Sigmoid colon (tissue), 7 donors: ENCODE results near the gene ENTPD2. TPM values are rescaled to one million over a fixed set of nuclear protein-coding genes. Genes with fewer than 3 reads are reported as not detected.

ENCODE experiments used
- DNase-seq: peaks from one replicate; pipeline ENCODE4 v3.0.0-alpha.2; 2019
- H3K27ac ChIP-seq, 4 donors: fragments of 200-600 bp; sonication (generic); one replicate each; pipeline ENCODE4 v1.5.1; 2016 to 2019; ENCODE audit warnings: mild to moderate bottlenecking in 1 of 4
- H3K27me3 ChIP-seq, 3 donors: fragments of 200-600 bp; sonication (generic); one replicate each; pipeline ENCODE4 v1.5.1; 2019; ENCODE audit warnings: mild to moderate bottlenecking in 1 of 3
- H3K36me3 ChIP-seq, 4 donors: fragments of 200-600 bp; sonication (generic); one replicate each; pipeline ENCODE4 v1.5.1; 2016 to 2019
- H3K4me1 ChIP-seq, 4 donors: fragments of 200-600 bp; sonication (generic); one replicate each; pipeline ENCODE4 v1.5.1; 2017 to 2019
- H3K4me3 ChIP-seq, 4 donors: fragments of 200-600 bp; sonication (generic); one replicate each; pipeline ENCODE4 v1.5.1; 2017 to 2019; ENCODE audit warnings: mild to moderate bottlenecking in 2 of 4, moderate library complexity in 1 of 4
- H3K9me3 ChIP-seq, 4 donors: fragments of 200-600 bp in 3 of 4; sonication (generic) in 3 of 4; one replicate each; pipeline versions ENCODE4 v1.5.1 to v1.6.1; 2013 to 2019
- CTCF ChIP-seq, 4 experiments: fragments of 450-650 bp in 3 of 4; fragments of 200-600 bp in 1 of 4; IDR thresholded peaks; one replicate each; pipeline ENCODE4 v1.5.1; 2016 to 2019; ENCODE audit warnings: antibody characterized with exemption in 4 of 4, mild to moderate bottlenecking in 3 of 4, moderate library complexity in 2 of 4
- EP300 ChIP-seq, 4 donors: sonication (generic); formaldehyde crosslinking; IDR thresholded peaks; one replicate each; pipeline ENCODE4 v1.6.1; 2017; ENCODE audit warnings: antibody characterized with exemption in 4 of 4
- POLR2A ChIP-seq, 2 donors: fragments of 450-650 bp; IDR thresholded peaks; one replicate each; pipeline ENCODE4 v1.6.1; 2016; ENCODE audit warnings: antibody characterized with exemption in 2 of 2, mild to moderate bottlenecking in 2 of 2, moderate library complexity in 2 of 2
- POLR2AphosphoS5 ChIP-seq, 4 donors: sonication (generic); formaldehyde crosslinking; IDR thresholded peaks; one replicate each; pipeline ENCODE4 v1.6.1; 2017; ENCODE audit warnings: antibody characterized with exemption in 4 of 4
- WGBS, 2 donors: extraction: QIAGEN DNeasy Blood & Tissue Kit; methylation state at CpG; one replicate each; pipeline ENCODE4 v1.1.7; 2013; 5-methylcytosine and 5-hydroxymethylcytosine counted together
- intact Hi-C: fragments of 100-400 bp; cut with DNase I; formaldehyde crosslinking; loops from one replicate; pipeline ENCODE4 v1.15.1; 2023
- polyA plus RNA-seq, 3 donors: library from polyadenylated mRNA; stranded (reverse); fragments of 200-250 nt; gene quantifications; one replicate each; pipeline ENCODE4 v1.2.3, GENCODE V29; 2013
- total RNA-seq, 4 donors: library from RNA; depleted of rRNA; stranded (reverse); fragments of >200 nt; gene quantifications; one replicate each; pipeline ENCODE4 v1.1.0, GENCODE V29; 2016
- donor health status: healthy with polysubstance abuse.
- donor health status: Bipolar disorder and iron deficiency.
- donor health status: healthy.

Gene ENTPD2
- total and polyA plus RNA-seq, 7 donors: 0.92 to 6.4 (median 2.2) TPM; not detected in 1

- Histone ChIP-seq H3K36me3 (peaks cover 0 to 26% (median 16%) of the 10 kb centered on the region in 4 donors), H3K27me3 (no peaks in the 10 kb centered on the region), H3K4me3 (no peak overlapping the region), H3K4me1 (peaks cover 0 to 22% (median 19%) of the 10 kb centered on the region in 4 donors), H3K9me3 (no peaks in the 10 kb centered on the region), H3K27ac (peak overlapping the region in 2 of 4 donors; percentile 14)
- 87 to 89% methylated on average over 23 of the region's 23 CpGs for WGBS, 2 donors
- no peak for DNase-seq
- TF ChIP-seq POLR2A (IDR thresholded peaks at IDR 0.05): no peak
- no peak for TF ChIP-seq CTCF (IDR thresholded peaks at IDR 0.05)
- TF ChIP-seq POLR2AphosphoS5 (IDR thresholded peaks at IDR 0.05): no peak
- no peak for TF ChIP-seq EP300 (IDR thresholded peaks at IDR 0.05)
- intact Hi-C loops: no loop called here
Observed at GRCh38 chr9:137040568-137040967, 13.3 kb downstream of the ENTPD2 start.

- Histone ChIP-seq H3K27me3 (peaks cover 0 to 3% (median 0%) of the 10 kb centered on the region in 3 donors), H3K36me3 (peaks cover 0 to 26% (median 16%) of the 10 kb centered on the region in 4 donors), H3K4me3 (no peak overlapping the region), H3K27ac (no peak overlapping the region), H3K9me3 (no peaks in the 10 kb centered on the region), H3K4me1 (peaks cover 0 to 23% (median 19%) of the 10 kb centered on the region in 4 donors)
- intact Hi-C loops: loop anchor here (10.0 kb wide), 1 partner anchor 195 kb away; the partner anchor contains the start of genes AJM1 and PHPT1
- no peak for DNase-seq
- no peak for TF ChIP-seq POLR2A (IDR thresholded peaks at IDR 0.05)
- no peak for TF ChIP-seq EP300 (IDR thresholded peaks at IDR 0.05)
- TF ChIP-seq POLR2AphosphoS5 (IDR thresholded peaks at IDR 0.05): no peak
- TF ChIP-seq CTCF (IDR thresholded peaks at IDR 0.05): no peak
- 90 to 92% methylated on average over 32 of the region's 32 CpGs for WGBS, 2 donors
Observed at GRCh38 chr9:137039611-137040366, 14.1 kb downstream of the ENTPD2 start.

GRCh38 chr9:137038916-137039315, 14.9 kb downstream of the ENTPD2 start:
- Histone ChIP-seq H3K27me3 (peaks cover 0 to 9% (median 0%) of the 10 kb centered on the region in 3 donors), H3K4me3 (no peak overlapping the region), H3K27ac (no peak overlapping the region), H3K4me1 (peaks cover 0 to 14% (median 12%) of the 10 kb centered on the region in 4 donors), H3K9me3 (no peaks in the 10 kb centered on the region), H3K36me3 (peaks cover 0 to 26% (median 16%) of the 10 kb centered on the region in 4 donors)
- intact Hi-C loops: loop anchor here (10.0 kb wide), 1 partner anchor 194 kb away; the partner anchor contains the start of genes AJM1 and PHPT1
- 89 to 91% methylated on average over 9 of the region's 9 CpGs for WGBS, 2 donors
- TF ChIP-seq CTCF (IDR thresholded peaks at IDR 0.05) (no peak), EP300 (IDR thresholded peaks at IDR 0.05) (no peak), POLR2A (IDR thresholded peaks at IDR 0.05) (no peak), POLR2AphosphoS5 (IDR thresholded peaks at IDR 0.05) (no peak)
- no peak for DNase-seq

GRCh38 chr9:137037483-137037882, 16.4 kb downstream of the ENTPD2 start:
- Histone ChIP-seq H3K27me3 (peaks cover 0 to 9% (median 0%) of the 10 kb centered on the region in 3 donors), H3K4me3 (no peak overlapping the region), H3K4me1 (peaks cover 0 to 10% (median 9%) of the 10 kb centered on the region in 4 donors), H3K36me3 (peaks cover 0 to 26% (median 16%) of the 10 kb centered on the region in 4 donors), H3K27ac (no peak overlapping the region), H3K9me3 (no peaks in the 10 kb centered on the region)
- DNase-seq: no peak
- 84 to 90% methylated on average over 10 of the region's 10 CpGs for WGBS, 2 donors
- intact Hi-C loops: loop anchor here (10.0 kb wide), 1 partner anchor 193 kb away; the partner anchor contains the start of genes AJM1 and PHPT1
- no peak for TF ChIP-seq CTCF (IDR thresholded peaks at IDR 0.05)
- no peak for TF ChIP-seq POLR2AphosphoS5 (IDR thresholded peaks at IDR 0.05)
- TF ChIP-seq POLR2A (IDR thresholded peaks at IDR 0.05): no peak
- TF ChIP-seq EP300 (IDR thresholded peaks at IDR 0.05): no peak
